Karpas-422 (cell line): ENCODE results near the gene DENND1B. TPM values are rescaled to one million over a fixed set of nuclear protein-coding genes. Genes with fewer than 3 reads are reported as not detected.

Source experiments
- DNase-seq: peaks from one replicate; pipeline ENCODE4 v3.0.0-alpha.2; 2015
- H2AFZ ChIP-seq: fragments of 200-600 bp; sonication (generic); 2 replicates; pipeline ENCODE4 v1.6.1; 2014; ENCODE audit warnings: antibody characterized with exemption, low read length, mixed read lengths
- H3K27ac ChIP-seq: fragments of 200-600 bp; sonication (generic); 2 replicates; pipeline ENCODE4 v1.5.1; 2014; ENCODE audit warnings: mild to moderate bottlenecking, low read length, moderate library complexity
- H3K27me3 ChIP-seq: fragments of 200-600 bp; sonication (generic); 2 replicates; pipeline ENCODE4 v1.6.1; 2014; ENCODE audit warnings: low read length, mixed read lengths
- H3K36me3 ChIP-seq: fragments of 200-600 bp; sonication (generic); 2 replicates; pipeline ENCODE4 v1.6.1; 2014; ENCODE audit warnings: low read length, mixed read lengths; ENCODE audit not compliant: insufficient read depth
- H3K4me1 ChIP-seq: fragments of 200-600 bp; sonication (generic); 2 replicates; pipeline ENCODE4 v1.6.1; 2014; ENCODE audit warnings: mild to moderate bottlenecking, low read length, mixed read lengths
- H3K4me2 ChIP-seq: fragments of 200-600 bp; sonication (generic); 2 replicates; pipeline ENCODE4 v1.6.1; 2014; ENCODE audit warnings: low read length, low read depth, mild to moderate bottlenecking; ENCODE audit not compliant: poor library complexity, severe bottlenecking
- H3K4me3 ChIP-seq: fragments of 200-600 bp; sonication (generic); 2 replicates; pipeline ENCODE4 v1.5.1; 2014; ENCODE audit warnings: mild to moderate bottlenecking, antibody characterized with exemption, low read length, mixed read lengths
- H3K79me2 ChIP-seq: fragments of 200-600 bp; sonication (generic); 2 replicates; pipeline ENCODE4 v1.6.1; 2014; ENCODE audit warnings: mild to moderate bottlenecking, low read length, mixed read lengths
- H3K9ac ChIP-seq: fragments of 200-600 bp; sonication (generic); 2 replicates; pipeline ENCODE4 v1.6.0; 2014; ENCODE audit warnings: low read length
- H3K9me2 ChIP-seq: fragments of 200-600 bp; sonication (generic), shearing (Covaris generic); replicated peaks from 2 replicates; pipeline ENCODE4 v1.6.0; 2014; ENCODE audit warnings: mild to moderate bottlenecking, low read length, moderate library complexity; ENCODE audit not compliant: insufficient read depth
- H3K9me3 ChIP-seq: fragments of 300-700, 200-600 bp; sonication (generic); 2 replicates; pipeline ENCODE4 v1.6.1; 2014; ENCODE audit warnings: low read length, mixed read lengths
- H4K20me1 ChIP-seq: fragments of 200-600 bp; sonication (generic); 2 replicates; pipeline ENCODE4 v1.6.1; 2014; ENCODE audit warnings: mild to moderate bottlenecking, antibody characterized with exemption, low read length, low read depth; ENCODE audit not compliant: insufficient read depth
- total RNA-seq: library from RNA; depleted of rRNA; stranded (reverse); fragments of >200 nt; shearing (Covaris generic); gene quantifications from 2 replicates; pipeline ENCODE4 v1.2.3, GENCODE V29; 2014; ENCODE audit warnings: low replicate concordance

The DENND1B gene
- total RNA-seq, 1 experiment from 2014 or later: 36.0 TPM

DNA sequence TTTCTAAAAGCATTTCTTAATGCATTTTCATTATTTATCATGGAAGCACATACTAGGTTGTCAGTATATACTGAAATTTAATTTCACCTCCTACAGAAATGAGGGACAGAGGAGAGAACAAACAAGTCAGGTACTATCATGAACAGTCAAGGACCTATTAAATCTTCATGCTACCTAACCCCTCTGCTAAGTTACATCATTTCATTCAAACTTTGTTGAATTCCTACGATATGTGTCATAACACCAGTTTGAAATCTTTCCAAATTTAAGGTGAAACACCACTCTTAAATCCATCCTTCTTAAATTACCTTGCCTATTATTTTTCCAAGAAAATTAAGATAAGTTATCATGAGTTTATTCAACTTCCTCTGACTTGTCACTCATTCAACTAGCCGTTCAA is 78.9 kb downstream of the DENND1B start:
- H3K27ac ChIP-seq: no peak overlapping the region
- peaks cover 25% of the 10 kb centered on the region for H3K4me1 ChIP-seq
- H2AFZ ChIP-seq: no peak overlapping the region
- H3K9me3 ChIP-seq: no peaks in the 10 kb centered on the region
- no peaks in the 10 kb centered on the region for H3K36me3 ChIP-seq
- H4K20me1 ChIP-seq: no peaks in the 10 kb centered on the region
- H3K9me2 ChIP-seq: no peaks in the 10 kb centered on the region
- no peak overlapping the region for H3K4me2 ChIP-seq
- H3K4me3 ChIP-seq: no peak overlapping the region
- H3K79me2 ChIP-seq: peaks cover 45% of the 10 kb centered on the region
- DNase-seq: no peak
- no peaks in the 10 kb centered on the region for H3K27me3 ChIP-seq
- H3K9ac ChIP-seq: no peak overlapping the region

DNA sequence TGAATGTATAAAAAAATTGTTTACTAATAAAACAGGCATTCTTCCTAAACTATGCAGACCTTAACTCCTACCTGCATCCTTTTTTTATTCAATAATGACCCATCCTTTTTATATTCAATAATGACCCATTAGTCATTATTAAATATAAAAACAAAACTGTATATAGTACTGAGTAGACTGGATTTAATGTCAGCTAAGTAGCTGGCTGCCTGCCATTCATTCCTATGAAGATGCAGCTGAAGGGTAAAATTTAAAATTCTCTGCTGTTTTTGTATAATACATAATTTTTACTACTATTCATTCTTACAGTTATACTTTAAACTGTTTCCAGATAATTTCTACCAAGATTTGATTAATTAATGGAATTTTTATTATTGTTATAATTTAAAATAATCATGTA is 79.3 kb downstream of the DENND1B start:
- Histone ChIP-seq H3K27ac (no peak overlapping the region), H3K4me1 (peaks cover 25% of the 10 kb centered on the region), H3K36me3 (no peaks in the 10 kb centered on the region), H3K9me2 (no peaks in the 10 kb centered on the region), H2AFZ (no peak overlapping the region), H3K4me3 (no peak overlapping the region), H4K20me1 (no peaks in the 10 kb centered on the region), H3K9ac (no peak overlapping the region), H3K9me3 (no peaks in the 10 kb centered on the region), H3K27me3 (no peaks in the 10 kb centered on the region), H3K4me2 (no peak overlapping the region), H3K79me2 (peaks cover 49% of the 10 kb centered on the region)
- no peak for DNase-seq

DNA sequence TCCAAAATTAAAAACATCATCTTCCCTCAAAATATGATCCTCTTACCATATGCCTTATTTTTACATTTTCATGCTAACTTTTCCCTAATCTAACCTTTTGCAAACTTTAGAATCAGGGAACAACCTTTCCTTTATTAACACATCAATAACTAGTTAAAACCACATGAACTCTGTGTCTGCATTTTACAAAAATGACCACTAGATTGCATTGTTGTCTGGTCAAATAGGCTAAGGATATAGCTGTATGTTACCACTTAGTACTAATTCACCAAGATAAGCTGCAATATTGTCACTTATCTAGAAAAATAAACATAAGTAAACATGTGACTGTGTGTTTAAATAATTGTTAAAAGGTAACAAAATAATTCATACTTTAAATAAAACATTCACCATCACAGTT is 82.3 kb downstream of the DENND1B start:
- H3K36me3 ChIP-seq: no peaks in the 10 kb centered on the region
- H3K4me3 ChIP-seq: no peak overlapping the region
- DNase-seq: peak; percentile 37
- H3K9ac ChIP-seq: no peak overlapping the region
- H3K9me2 ChIP-seq: no peaks in the 10 kb centered on the region
- peaks cover 25% of the 10 kb centered on the region for H3K4me1 ChIP-seq
- H3K79me2 ChIP-seq: peaks cover 69% of the 10 kb centered on the region
- H3K27me3 ChIP-seq: no peaks in the 10 kb centered on the region
- H2AFZ ChIP-seq: no peak overlapping the region
- no peaks in the 10 kb centered on the region for H3K9me3 ChIP-seq
- no peak overlapping the region for H3K27ac ChIP-seq
- no peaks in the 10 kb centered on the region for H4K20me1 ChIP-seq
- H3K4me2 ChIP-seq: no peak overlapping the region

DNA sequence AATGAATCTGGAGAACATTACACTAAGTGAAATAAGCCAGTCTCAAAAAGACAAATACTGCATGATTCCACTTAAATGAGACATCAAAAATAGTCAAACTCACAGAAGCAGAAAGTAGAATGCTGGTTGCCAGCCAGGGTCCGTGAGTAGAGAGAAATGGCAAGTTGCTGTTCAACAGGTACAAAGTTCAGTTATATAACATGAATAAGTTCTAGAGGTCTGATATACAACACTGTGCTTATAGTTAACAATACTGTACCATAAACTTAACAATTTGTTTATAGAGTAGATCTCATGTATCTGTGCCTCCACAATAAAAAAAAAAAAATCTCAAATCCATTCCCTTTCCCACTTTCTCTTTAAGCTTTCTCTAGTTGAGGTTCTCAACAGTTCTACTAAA is 83.5 kb downstream of the DENND1B start:
- Histone ChIP-seq H4K20me1 (peaks cover 2% of the 10 kb centered on the region; the same call in 1 of the 2 replicates), H3K9me3 (no peaks in the 10 kb centered on the region), H3K27me3 (no peaks in the 10 kb centered on the region), H3K4me1 (peaks cover 25% of the 10 kb centered on the region), H3K27ac (no peak overlapping the region), H3K79me2 (peaks cover 63% of the 10 kb centered on the region), H3K9me2 (no peaks in the 10 kb centered on the region), H2AFZ (no peak overlapping the region), H3K36me3 (no peaks in the 10 kb centered on the region), H3K9ac (no peak overlapping the region), H3K4me2 (no peak overlapping the region), H3K4me3 (no peak overlapping the region)
- no peak for DNase-seq

DNA sequence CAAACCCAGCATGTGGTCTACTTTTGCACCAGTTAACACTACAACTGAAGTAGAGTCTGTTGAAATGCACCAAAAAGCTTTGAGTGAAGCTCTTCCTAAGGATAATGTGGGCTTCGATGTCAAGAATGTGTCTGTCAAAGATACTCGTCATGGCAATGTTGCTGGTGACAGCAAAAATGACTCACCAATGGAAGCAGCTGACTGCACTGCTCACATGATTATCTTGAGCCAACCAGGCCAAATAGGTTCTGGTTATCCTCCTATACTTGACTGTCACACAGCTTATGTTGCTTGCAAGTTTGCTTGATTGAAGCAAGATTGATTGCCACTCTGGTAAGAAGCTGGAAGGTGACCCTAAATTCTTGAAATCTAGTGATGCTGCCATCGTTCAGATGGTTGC is 85.2 kb downstream of the DENND1B start:
- H3K27me3 ChIP-seq: no peaks in the 10 kb centered on the region
- H3K36me3 ChIP-seq: no peaks in the 10 kb centered on the region
- no peak overlapping the region for H3K27ac ChIP-seq
- no peak for DNase-seq
- H3K9me2 ChIP-seq: no peaks in the 10 kb centered on the region
- H3K79me2 ChIP-seq: peaks cover 61% of the 10 kb centered on the region
- no peak overlapping the region for H3K4me2 ChIP-seq
- no peak overlapping the region for H3K9ac ChIP-seq
- H3K4me3 ChIP-seq: no peak overlapping the region
- no peaks in the 10 kb centered on the region for H3K9me3 ChIP-seq
- peaks cover 4% of the 10 kb centered on the region; the same call in 1 of the 2 replicates for H4K20me1 ChIP-seq
- no peak overlapping the region for H2AFZ ChIP-seq
- H3K4me1 ChIP-seq: peaks cover 24% of the 10 kb centered on the region

DNA sequence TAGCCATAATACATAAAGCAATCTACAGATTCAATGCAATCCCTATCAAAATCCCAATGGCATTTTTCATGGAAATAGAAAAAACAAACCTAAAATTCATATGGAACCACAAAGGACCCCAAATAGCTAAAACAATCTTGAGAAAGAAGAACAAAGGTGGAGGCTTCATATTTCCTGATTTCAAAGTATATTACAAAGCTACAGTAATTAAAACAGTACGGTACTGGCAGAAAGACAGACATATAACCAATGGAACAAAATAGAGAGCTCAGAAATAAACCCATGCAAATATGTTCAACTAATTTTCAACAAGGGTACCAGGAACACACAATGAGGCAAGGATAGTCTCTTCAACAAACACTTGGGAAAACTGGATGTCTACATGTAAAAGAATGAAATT is 87.0 kb downstream of the DENND1B start:
- peaks cover 53% of the 10 kb centered on the region for H3K79me2 ChIP-seq
- no peak overlapping the region for H3K27ac ChIP-seq
- DNase-seq: no peak
- H3K4me3 ChIP-seq: no peak overlapping the region
- no peak overlapping the region for H3K4me2 ChIP-seq
- no peaks in the 10 kb centered on the region for H3K9me3 ChIP-seq
- H3K9ac ChIP-seq: no peak overlapping the region
- no peak overlapping the region for H2AFZ ChIP-seq
- no peaks in the 10 kb centered on the region for H3K27me3 ChIP-seq
- H3K36me3 ChIP-seq: no peaks in the 10 kb centered on the region
- peaks cover 7% of the 10 kb centered on the region for H3K4me1 ChIP-seq
- peaks cover 4% of the 10 kb centered on the region for H4K20me1 ChIP-seq
- H3K9me2 ChIP-seq: no peaks in the 10 kb centered on the region

DNA sequence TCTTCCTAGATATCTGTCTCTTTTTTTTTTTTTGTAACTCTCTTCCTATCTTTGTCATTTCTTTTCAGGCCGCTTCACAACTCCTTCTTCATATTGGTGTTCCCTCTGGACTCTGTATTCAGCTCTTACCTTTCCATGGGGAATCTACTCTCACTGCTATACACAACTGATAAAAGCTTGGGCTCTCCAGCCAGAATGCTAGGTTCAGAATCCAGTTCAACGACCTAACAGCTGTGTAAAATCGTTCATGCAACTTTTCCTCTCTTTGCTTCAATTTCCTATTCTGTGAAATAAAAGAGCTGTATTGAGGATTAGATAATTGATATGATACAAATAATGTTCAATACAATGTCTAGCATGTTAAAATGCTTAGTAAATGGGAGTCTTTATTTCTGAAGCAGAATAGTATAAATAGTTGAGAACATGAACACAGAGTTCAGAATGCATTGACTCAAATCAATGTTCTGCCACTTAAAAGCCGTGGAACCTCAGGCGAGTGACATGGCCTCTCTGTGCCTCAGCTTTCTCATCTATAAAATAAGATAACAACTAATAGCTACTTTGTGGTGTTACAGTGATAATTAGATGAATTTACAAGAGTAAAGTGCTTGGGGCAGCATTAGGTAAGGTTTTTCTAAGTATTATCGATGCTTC is 88.5 kb downstream of the DENND1B start:
- DNase-seq: no peak
- Histone ChIP-seq H3K4me2 (no peak overlapping the region), H3K27ac (no peak overlapping the region), H3K36me3 (no peaks in the 10 kb centered on the region), H2AFZ (no peak overlapping the region), H3K9me3 (no peaks in the 10 kb centered on the region), H3K9ac (no peak overlapping the region), H3K9me2 (no peaks in the 10 kb centered on the region), H3K27me3 (no peaks in the 10 kb centered on the region), H4K20me1 (peaks cover 4% of the 10 kb centered on the region), H3K79me2 (peaks cover 47% of the 10 kb centered on the region), H3K4me3 (no peak overlapping the region), H3K4me1 (no peaks in the 10 kb centered on the region)

DNA sequence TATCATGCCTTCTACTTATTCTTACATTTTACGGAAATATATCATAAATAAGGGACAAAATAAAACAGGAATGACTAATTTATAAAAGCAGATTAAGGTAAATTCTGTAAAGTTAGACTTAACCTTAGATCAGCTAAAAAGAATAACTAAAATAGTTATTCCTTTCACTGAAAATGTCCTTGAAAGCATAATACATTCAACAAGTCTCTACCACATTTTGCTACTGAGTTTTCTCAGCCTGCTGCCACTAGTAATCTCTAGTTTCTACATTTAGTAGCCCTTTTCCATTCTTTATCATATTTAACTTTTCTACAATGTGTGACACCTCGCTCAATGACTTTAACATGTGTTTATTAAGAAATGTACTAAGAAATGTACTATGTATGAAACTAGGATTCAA is 89.0 kb downstream of the DENND1B start:
- Histone ChIP-seq H3K4me2 (no peak overlapping the region), H3K9me2 (no peaks in the 10 kb centered on the region), H3K9me3 (no peaks in the 10 kb centered on the region)

More for the DNA sequence above, 89.0 kb downstream of the DENND1B start:
- no peak overlapping the region for H2AFZ ChIP-seq
- H3K27ac ChIP-seq: no peak overlapping the region
- no peaks in the 10 kb centered on the region for H3K4me1 ChIP-seq
- H3K79me2 ChIP-seq: peaks cover 44% of the 10 kb centered on the region
- no peak overlapping the region for H3K9ac ChIP-seq
- H3K36me3 ChIP-seq: no peaks in the 10 kb centered on the region
- peaks cover 4% of the 10 kb centered on the region for H4K20me1 ChIP-seq
- DNase-seq: no peak
- no peaks in the 10 kb centered on the region for H3K27me3 ChIP-seq
- no peak overlapping the region for H3K4me3 ChIP-seq
